Kidney glomerular epithelial cell (primary cell): ENCODE data around the gene C2orf42.
A peak's percentile ranks its signal among the peaks of the same experiment; 100 is the strongest.
"Not testable (repeated sequence)": the region's sequence is repeated elsewhere in the genome, so short reads cannot be mapped to it uniquely, and the experiment has no call there.

Source experiments
- DNase-seq: peaks from one replicate; lab custom pipeline; 2025; lab: John Stamatoyannopoulos, UW

Gene C2orf42

GRCh38 chr2:70190418-70191243 lies at the start of gene C2orf42:
TSS of gene C2orf42 (minus strand) at chr2:70191019. CDS start at chr2:70181985, 9,034 bp downstream.
- DNase-seq, result peak; percentile 93

- no peak for DNase-seq
Measured at GRCh38 chr2:70240599-70240998, 49.8 kb upstream of the C2orf42 start.

- no peak for DNase-seq
Measured at GRCh38 chr2:70233926-70234325, 43.1 kb upstream of the C2orf42 start.

GRCh38 chr2:70226781-70227180 lies 36.0 kb upstream of the C2orf42 start:
- DNase-seq, result no peak

- not testable (repeated sequence) for DNase-seq
Measured at GRCh38 chr2:70223305-70223704, 32.5 kb upstream of the C2orf42 start.

GRCh38 chr2:70214953-70215549 lies 24.2 kb upstream of the C2orf42 start:
- DNase-seq, result no peak

GRCh38 chr2:70214365-70214764 lies 23.5 kb upstream of the C2orf42 start:
- no peak for DNase-seq

GRCh38 chr2:70212298-70212932 lies 21.6 kb upstream of the C2orf42 start:
- DNase-seq, result no peak

- no peak for DNase-seq
Measured at GRCh38 chr2:70211595-70211994, 20.8 kb upstream of the C2orf42 start.

GRCh38 chr2:70204452-70204851 lies 13.6 kb upstream of the C2orf42 start:
- no peak for DNase-seq

- DNase-seq, result no peak
Measured at GRCh38 chr2:70203086-70203485, 12.3 kb upstream of the C2orf42 start.

GRCh38 chr2:70202236-70202806 lies 11.5 kb upstream of the C2orf42 start:
- DNase-seq, result no peak

GRCh38 chr2:70201831-70202230 lies 11.0 kb upstream of the C2orf42 start:
- no peak for DNase-seq

GRCh38 chr2:70201225-70201768 lies 10.5 kb upstream of the C2orf42 start:
- DNase-seq, result no peak

GRCh38 chr2:70199320-70199864 lies 8.6 kb upstream of the C2orf42 start:
- DNase-seq, result no peak

GRCh38 chr2:70192516-70192915 lies 1.7 kb upstream of the C2orf42 start:
- DNase-seq, result no peak

- DNase-seq, result no peak
Measured at GRCh38 chr2:70191244-70191735, 471 bp upstream of the C2orf42 start.

- no peak for DNase-seq
Measured at GRCh38 chr2:70188460-70188859, 2.4 kb downstream of the C2orf42 start.

GRCh38 chr2:70187170-70187569 lies 3.6 kb downstream of the C2orf42 start:
- not testable (repeated sequence) for DNase-seq

GRCh38 chr2:70182689-70183088 lies 8.1 kb downstream of the C2orf42 start:
- no peak for DNase-seq

- DNase-seq, result no peak
Measured at GRCh38 chr2:70181363-70181956, 9.4 kb downstream of the C2orf42 start.

- no peak for DNase-seq
Measured at GRCh38 chr2:70173520-70173919, 17.3 kb downstream of the C2orf42 start.
